Heart right ventricle (tissue), 16 donors: ENCODE results near the gene GALT. TPM values are rescaled to one million over a fixed set of nuclear protein-coding genes. Genes with fewer than 3 reads are reported as not detected.

ENCODE experiments used
- ATAC-seq, 8 donors: fragments of 200-7000 bp; cut with Tn5 transposase; one replicate each; pipeline ENCODE4 v1.9.1; 2020; ENCODE audit warnings: mild to moderate bottlenecking in 8 of 8, moderate library complexity in 8 of 8, moderate number of reproducible peaks in 1 of 8
- DNase-seq, 2 donors: peaks; one replicate each; pipeline ENCODE4 v3.0.0-alpha.2; 2020
- H3K27ac ChIP-seq, 10 donors: fragments of 200-600 bp; sonication (generic) in 2 of 10; one replicate each; pipeline versions ENCODE4 v1.5.0 to v1.8.0; 2020 to 2022; ENCODE audit warnings: mild to moderate bottlenecking in 3 of 10
- H3K27me3 ChIP-seq, 7 donors: fragments of 200-600 bp; one replicate each; pipeline ENCODE4 v1.8.0; 2021 to 2022; ENCODE audit warnings: mild to moderate bottlenecking in 2 of 7
- H3K36me3 ChIP-seq, 9 donors: fragments of 200-600 bp; sonication (generic) in 1 of 9; one replicate each; pipeline versions ENCODE4 v1.5.0 to v1.8.0; 2020 to 2022; ENCODE audit warnings: mild to moderate bottlenecking in 2 of 9
- H3K4me1 ChIP-seq, 9 donors: fragments of 200-600 bp; sonication (generic) in 1 of 9; one replicate each; pipeline versions ENCODE4 v1.5.0 to v1.8.0; 2020 to 2022; ENCODE audit warnings: mild to moderate bottlenecking in 4 of 9
- H3K4me3 ChIP-seq, 10 donors: fragments of 200-600 bp; sonication (generic) in 2 of 10; one replicate each; pipeline versions ENCODE4 v1.5.0 to v1.8.0; 2020 to 2022; ENCODE audit warnings: mild to moderate bottlenecking in 7 of 10, moderate library complexity in 2 of 10
- H3K9me3 ChIP-seq, 11 donors: fragments of 200-600 bp in 10 of 11; sonication (generic) in 2 of 11; one replicate each; pipeline versions ENCODE4 v1.5.0 to v1.8.0; 2013 to 2022; ENCODE audit warnings: mild to moderate bottlenecking in 2 of 11, control low read depth in 1 of 11, moderate library complexity in 1 of 11
- WGBS, 2 donors: extraction: QIAGEN DNeasy Blood & Tissue Kit; methylation state at CpG; one replicate each; pipeline ENCODE4 v1.1.7; 2013; ENCODE audit warnings: inconsistent platforms in 1 of 2; 5-methylcytosine and 5-hydroxymethylcytosine counted together
- intact Hi-C, 10 donors: fragments of 100-400 bp; cut with DNase I; formaldehyde crosslinking; loops; one replicate each; pipeline versions ENCODE4 v1.11.1 to v1.14.2; 2022
- polyA plus RNA-seq, 2 donors: library from polyadenylated mRNA; stranded (reverse); fragments of 200-250 nt; gene quantifications; one replicate each; pipeline ENCODE4 v1.2.3, GENCODE V29; 2013
- total RNA-seq, 10 donors: library from RNA; stranded (reverse); fragmentation: NEBNext Ultra II Directional in 3 of 10; extraction: Animal tissue kit (Norgen Biotek cat#: 25700) in 3 of 10; gene quantifications; one replicate each; pipeline versions ENCODE4 v1.2.1 to v1.2.4, GENCODE V29; 2021 to 2023
- TF ChIP-seq, protein P1 (sequence below), 9 donors: fragments of 200-600 bp; sonication (generic) in 2 of 9; IDR thresholded peaks; one replicate each; pipeline versions ENCODE4 v1.5.0 to v1.8.0; 2021 to 2022; ENCODE audit warnings: antibody characterized with exemption in 9 of 9, mild to moderate bottlenecking in 5 of 9, moderate library complexity in 1 of 9
- donor health status: Arrhythmogenic right ventricular cardiomyopathy.
- donor health status: ischemic (EF 13 %, LVEDD 7.1; RV severe dilation, severe dysfunction).
- donor health status: healthy with polysubstance abuse.
- donor health status: DM: no; HTN: yes; CAD: no.
- donor health status: DM: no; HTN: no; CAD: no.
- donor health status: ischemic (EF 25% LVEDD 6.9; RV normal size, moderate dysfunction).
- donor health status: ischemic (EF 25% LVEDD 5.7; RV mildly dilated, moderate dysfunction).
- donor health status: healthy.
- donor health status: DM: yes; HTN: yes; CAD: no.
- donor health status: Ischemic cardiomyopathy.
- donor health status: ischemic (EF 35%, LVEDD 5.7; RV mildly dilated, moderate dysfunction).
- donor health status: nonischemic (EF 11% LVEDD 7.7; RV severe dilation, severe dysfunction).
- donor health status: DM: yes; HTN: yes; CAD: no.
- donor health status: PGD.
- donor health status: ischemic (EF 29% LVEDD 5.4; RV normal size, mild dysfunction).
- donor health status: nonischemic (EF 23%, LVEDD 6.1; RV moderate dilation, normal function).

Gene GALT
- total and polyA plus RNA-seq, 12 donors = 20.8 to 82.2 (median 44.2) TPM

DNA sequence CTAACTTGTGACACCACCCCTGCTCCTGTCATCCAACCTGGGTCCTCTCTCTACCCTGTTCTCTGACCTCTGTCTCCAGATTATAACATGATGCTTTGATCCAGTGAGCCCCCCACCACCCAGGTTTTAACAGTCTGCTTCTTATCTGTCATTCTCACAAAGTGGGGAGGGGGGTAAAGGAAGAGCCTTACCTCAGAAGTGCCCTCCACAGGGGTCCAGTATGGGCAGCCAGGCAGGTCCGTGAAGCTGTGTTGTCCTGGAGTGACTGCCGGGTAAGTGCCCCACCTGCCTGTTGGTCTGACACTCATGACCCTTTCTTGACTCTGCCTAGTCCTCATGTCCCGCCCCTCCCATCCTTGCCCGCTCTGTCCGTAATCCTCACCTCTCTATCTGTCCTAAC lies 8.9 kb downstream of the GALT start:
- Histone ChIP-seq H3K27ac (peak overlapping the region in 8 of 10 donors; percentile 24 to 93 (median 85)), H3K4me3 (no peak overlapping the region), H3K9me3 (no peaks in the 10 kb centered on the region), H3K27me3 (no peaks in the 10 kb centered on the region), H3K36me3 (peaks cover 0 to 45% (median 8%) of the 10 kb centered on the region in 9 donors), H3K4me1 (peaks cover 12 to 59% (median 46%) of the 10 kb centered on the region in 9 donors)
- TF ChIP-seq, protein P1, sequence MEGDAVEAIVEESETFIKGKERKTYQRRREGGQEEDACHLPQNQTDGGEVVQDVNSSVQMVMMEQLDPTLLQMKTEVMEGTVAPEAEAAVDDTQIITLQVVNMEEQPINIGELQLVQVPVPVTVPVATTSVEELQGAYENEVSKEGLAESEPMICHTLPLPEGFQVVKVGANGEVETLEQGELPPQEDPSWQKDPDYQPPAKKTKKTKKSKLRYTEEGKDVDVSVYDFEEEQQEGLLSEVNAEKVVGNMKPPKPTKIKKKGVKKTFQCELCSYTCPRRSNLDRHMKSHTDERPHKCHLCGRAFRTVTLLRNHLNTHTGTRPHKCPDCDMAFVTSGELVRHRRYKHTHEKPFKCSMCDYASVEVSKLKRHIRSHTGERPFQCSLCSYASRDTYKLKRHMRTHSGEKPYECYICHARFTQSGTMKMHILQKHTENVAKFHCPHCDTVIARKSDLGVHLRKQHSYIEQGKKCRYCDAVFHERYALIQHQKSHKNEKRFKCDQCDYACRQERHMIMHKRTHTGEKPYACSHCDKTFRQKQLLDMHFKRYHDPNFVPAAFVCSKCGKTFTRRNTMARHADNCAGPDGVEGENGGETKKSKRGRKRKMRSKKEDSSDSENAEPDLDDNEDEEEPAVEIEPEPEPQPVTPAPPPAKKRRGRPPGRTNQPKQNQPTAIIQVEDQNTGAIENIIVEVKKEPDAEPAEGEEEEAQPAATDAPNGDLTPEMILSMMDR (IDR thresholded peaks at IDR 0.05) = no peak
- WGBS, 2 donors = 66 to 77% methylated on average over 5 of the region's 5 CpGs
- no peak for DNase-seq
- intact Hi-C loops = no loop called here
- no peak for ATAC-seq

DNA sequence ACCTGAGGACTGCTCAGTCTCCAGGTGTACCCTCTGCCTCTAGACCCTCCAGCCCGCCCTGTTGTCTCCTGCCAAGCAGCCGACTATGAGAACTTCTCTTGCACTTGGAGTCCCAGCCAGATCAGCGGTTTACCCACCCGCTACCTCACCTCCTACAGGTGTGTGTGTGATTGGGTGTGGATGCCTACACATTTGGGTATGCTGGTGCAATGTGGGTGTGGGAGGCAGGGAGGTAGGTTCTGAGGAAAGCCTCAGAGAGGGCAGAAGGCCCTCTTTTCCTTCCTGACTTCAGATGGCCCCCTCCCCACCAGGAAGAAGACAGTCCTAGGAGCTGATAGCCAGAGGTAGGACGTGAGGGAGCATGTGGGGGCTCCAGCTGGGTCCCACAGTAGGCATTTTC lies 10.5 kb downstream of the GALT start:
- Histone ChIP-seq H3K4me1 (peaks cover 12 to 45% (median 36%) of the 10 kb centered on the region in 9 donors), H3K27me3 (no peaks in the 10 kb centered on the region), H3K4me3 (no peak overlapping the region), H3K9me3 (no peaks in the 10 kb centered on the region), H3K36me3 (peaks cover 0 to 55% (median 15%) of the 10 kb centered on the region in 9 donors), H3K27ac (no peak overlapping the region)
- intact Hi-C loops = no loop called here
- TF ChIP-seq, protein P1 (IDR thresholded peaks at IDR 0.05) = no peak
- ATAC-seq (no peak), DNase-seq (no peak)
- 96% methylated on average over 5 of the region's 5 CpGs for WGBS, 2 donors

DNA sequence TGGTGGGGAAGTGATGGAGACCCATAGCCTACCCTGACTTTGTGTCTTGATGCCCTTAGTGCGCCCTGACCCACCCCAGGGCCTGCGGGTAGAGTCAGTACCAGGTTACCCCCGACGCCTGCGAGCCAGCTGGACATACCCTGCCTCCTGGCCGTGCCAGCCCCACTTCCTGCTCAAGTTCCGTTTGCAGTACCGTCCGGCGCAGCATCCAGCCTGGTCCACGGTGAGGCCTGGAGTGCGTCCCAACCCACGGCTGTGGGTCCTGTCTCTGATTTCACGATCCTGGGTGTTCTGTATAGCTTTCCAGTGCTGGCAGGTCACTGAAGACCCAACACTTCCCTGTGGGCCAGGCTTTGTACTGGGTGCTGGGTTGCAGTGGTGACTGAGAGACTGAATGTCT lies 12.0 kb downstream of the GALT start:
- WGBS, 2 donors = 89 to 95% methylated on average over 14 of the region's 14 CpGs
- ATAC-seq (no peak), DNase-seq (no peak)
- H3K4me3 ChIP-seq = no peak overlapping the region
- H3K27me3 ChIP-seq = no peaks in the 10 kb centered on the region
- TF ChIP-seq, protein P1 (IDR thresholded peaks at IDR 0.05) = no peak
- peaks cover 8 to 30% (median 22%) of the 10 kb centered on the region in 9 donors for H3K4me1 ChIP-seq
- H3K9me3 ChIP-seq = no peaks in the 10 kb centered on the region
- intact Hi-C loops = no loop called here
- H3K27ac ChIP-seq = no peak overlapping the region
- H3K36me3 ChIP-seq = peaks cover 0 to 67% (median 15%) of the 10 kb centered on the region in 9 donors

DNA sequence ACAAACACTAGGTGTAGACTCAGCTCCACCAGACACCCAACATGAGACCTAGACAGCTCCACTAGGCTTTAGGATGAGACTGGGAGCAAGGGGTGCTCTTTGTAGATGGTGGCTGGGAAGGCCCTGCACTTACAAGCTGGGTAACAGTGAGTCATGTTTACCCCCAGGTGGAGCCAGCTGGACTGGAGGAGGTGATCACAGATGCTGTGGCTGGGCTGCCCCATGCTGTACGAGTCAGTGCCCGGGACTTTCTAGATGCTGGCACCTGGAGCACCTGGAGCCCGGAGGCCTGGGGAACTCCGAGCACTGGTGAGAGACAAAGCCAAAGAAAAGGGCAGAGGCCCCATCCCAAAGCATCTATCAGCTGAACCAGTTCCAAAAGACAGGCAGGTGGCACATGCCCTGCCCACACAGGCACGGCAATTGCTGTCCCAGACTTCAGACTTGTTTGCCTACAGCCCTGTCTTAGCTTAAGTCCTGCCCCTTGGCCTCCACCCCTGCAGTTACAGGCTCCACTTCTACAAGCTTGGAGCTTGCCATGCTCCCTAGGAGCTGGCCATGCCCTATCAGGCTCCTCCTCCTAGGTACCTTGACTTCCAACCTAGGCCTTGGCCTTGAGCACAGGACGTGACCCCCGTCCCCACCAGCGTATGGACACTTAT lies 13.2 kb downstream of the GALT start:
- TF ChIP-seq, protein P1 (IDR thresholded peaks at IDR 0.05) = no peak
- Histone ChIP-seq H3K4me3 (no peak overlapping the region), H3K27me3 (no peaks in the 10 kb centered on the region), H3K27ac (no peak overlapping the region), H3K9me3 (no peaks in the 10 kb centered on the region), H3K4me1 (peaks cover 4 to 25% (median 15%) of the 10 kb centered on the region in 9 donors), H3K36me3 (peaks cover 0 to 69% (median 15%) of the 10 kb centered on the region in 9 donors)
- intact Hi-C loops = loop anchor here in 3 of 10 donors (5.0 kb wide), 1 partner anchor 43 kb away; no protein-coding TSS in a partner anchor
- 95 to 96% methylated on average over 8 of the region's 8 CpGs for WGBS, 2 donors
- no peak for ATAC-seq
- no peak for DNase-seq
